HepG2 (cell line): ENCODE data around the gene PPP4R4. TPM values are rescaled to one million over a fixed set of nuclear protein-coding genes. Genes with fewer than 3 reads are reported as not detected.

Experiments
- BORCS8-MEF2B ChIP-seq: sonication (generic); formaldehyde crosslinking; IDR thresholded peaks from 2 replicates; pipeline ENCODE4 v1.8.0; 2022; ENCODE audit warnings: mild to moderate bottlenecking, missing genetic modification reagents
- CEBPB ChIP-seq: IDR thresholded peaks from 2 replicates; pipeline ENCODE4 v1.6.1; 2011; ENCODE audit warnings: low read depth, low read length, improper control_type of control experiment, borderline replicate concordance
- CEBPG ChIP-seq: IDR thresholded peaks from 2 replicates; pipeline ENCODE4 v1.6.1; 2016
- DMTF1 ChIP-seq: sonication (generic); formaldehyde crosslinking; IDR thresholded peaks from 2 replicates; pipeline ENCODE4 v1.4.0; 2020; ENCODE audit warnings: mild to moderate bottlenecking, missing genetic modification reagents
- FIP1L1 ChIP-seq: fragments of 200-400 bp; formaldehyde crosslinking; IDR thresholded peaks from 2 replicates; pipeline ENCODE4 v1.6.1; 2018; ENCODE audit warnings: low read depth, mild to moderate bottlenecking, low read length, moderate library complexity, borderline replicate concordance; ENCODE audit not compliant: insufficient read depth
- GZF1 ChIP-seq: sonication (generic); formaldehyde crosslinking; IDR thresholded peaks from 2 replicates; pipeline ENCODE4 v1.5.1; 2020; ENCODE audit warnings: mild to moderate bottlenecking, missing genetic modification reagents
- HOXA3 ChIP-seq: sonication (generic); formaldehyde crosslinking; IDR thresholded peaks from 2 replicates; pipeline ENCODE4 v1.5.0; 2020; ENCODE audit warnings: missing genetic modification reagents
- IKZF4 ChIP-seq: sonication (generic); formaldehyde crosslinking; IDR thresholded peaks from 2 replicates; pipeline ENCODE4 v1.5.1; 2020; ENCODE audit warnings: borderline replicate concordance, mild to moderate bottlenecking, low read depth, missing genetic modification reagents; ENCODE audit errors: not compliant biosample characterization
- IRF1 ChIP-seq: sonication (generic); formaldehyde crosslinking; IDR thresholded peaks from 2 replicates; pipeline ENCODE4 v1.4.0; 2020; ENCODE audit warnings: low read depth, mild to moderate bottlenecking, missing genetic modification reagents
- KDM6A ChIP-seq: IDR thresholded peaks from 2 replicates; pipeline ENCODE4 v1.6.1; 2016; ENCODE audit warnings: low read depth
- NRL ChIP-seq: sonication (generic); formaldehyde crosslinking; IDR thresholded peaks from 2 replicates; pipeline ENCODE4 v1.5.0; 2020; ENCODE audit warnings: missing genetic modification reagents, mild to moderate bottlenecking, moderate library complexity, borderline replicate concordance
- POGZ ChIP-seq: sonication (generic); formaldehyde crosslinking; IDR thresholded peaks from 2 replicates; pipeline ENCODE4 v1.4.0; 2020; ENCODE audit warnings: mild to moderate bottlenecking, missing genetic modification reagents
- TP53 ChIP-seq: sonication (generic); formaldehyde crosslinking; conservative IDR thresholded peaks from 2 replicates; pipeline ENCODE4 v1.4.0; 2020; ENCODE audit warnings: missing genetic modification reagents
- ZBTB38 ChIP-seq: sonication (generic); formaldehyde crosslinking; IDR thresholded peaks from 2 replicates; pipeline ENCODE4 v1.5.1; 2020; ENCODE audit warnings: mild to moderate bottlenecking, missing genetic modification reagents
- ZBTB42 ChIP-seq: sonication (generic); formaldehyde crosslinking; IDR thresholded peaks from 2 replicates; pipeline ENCODE4 v1.5.0; 2020; ENCODE audit warnings: mild to moderate bottlenecking, missing genetic modification reagents
- ZNF136 ChIP-seq: sonication (generic); formaldehyde crosslinking; IDR thresholded peaks from 2 replicates; pipeline ENCODE4 v1.8.1; 2022; ENCODE audit warnings: low read depth, mild to moderate bottlenecking, moderate library complexity, missing genetic modification reagents
- ZNF230 ChIP-seq: sonication (generic); formaldehyde crosslinking; IDR thresholded peaks from 2 replicates; pipeline ENCODE4 v1.4.0; 2020; ENCODE audit warnings: mild to moderate bottlenecking, missing genetic modification reagents
- ZNF580 ChIP-seq: IDR thresholded peaks from 2 replicates; pipeline ENCODE4 v1.6.1; 2016; ENCODE audit warnings: low read depth, borderline replicate concordance
- ZNF724P ChIP-seq: sonication (generic); formaldehyde crosslinking; IDR thresholded peaks from 2 replicates; pipeline ENCODE4 v1.8.0; 2022; ENCODE audit warnings: missing genetic modification reagents, borderline replicate concordance
- ZSCAN25 ChIP-seq: sonication (generic); formaldehyde crosslinking; IDR thresholded peaks from 2 replicates; pipeline ENCODE4 v1.8.0; 2022; ENCODE audit warnings: mild to moderate bottlenecking, missing genetic modification reagents
- polyA plus RNA-seq, 8 experiments: library from polyadenylated mRNA; depleted of rRNA in 3 of 8; stranded (reverse) in 7 of 8; unstranded in 1 of 8; fragments of >200 nt; fragmentation: Illumina TruSeq in 4 of 8; extraction: Trizol in 4 of 8; gene quantifications; 2 replicates each; pipeline versions ENCODE4 v1.2.1 to v1.2.3, GENCODE V29; 2011 to 2016; ENCODE audit warnings: low read depth in 4 of 8, missing spikeins in 1 of 8, mixed read lengths in 1 of 8; ENCODE audit not compliant: insufficient read depth in 1 of 8
- total RNA-seq, 5 experiments: library from RNA; depleted of rRNA; stranded (reverse); fragments of >200 nt; fragmentation: Illumina TruSeq; extraction: Trizol; gene quantifications; 2 replicates each; pipeline ENCODE4 v1.2.3, GENCODE V29; 2016; ENCODE audit warnings: low read depth in 1 of 5
- TF ChIP-seq, protein P1 (sequence below): sonication (generic); formaldehyde crosslinking; IDR thresholded peaks from 2 replicates; pipeline ENCODE4 v1.4.0; 2020; ENCODE audit warnings: missing genetic modification reagents, mild to moderate bottlenecking, borderline replicate concordance
- TF ChIP-seq, protein P2 (sequence below): sonication (generic); formaldehyde crosslinking; IDR thresholded peaks from 2 replicates; pipeline ENCODE4 v1.5.0; 2020; ENCODE audit warnings: missing genetic modification reagents

Gene PPP4R4
- total and polyA plus RNA-seq, 2 of the 13 experiments (the other 11 are each of a cell fraction or from before 2014, with no cell fraction given): 9.5 to 19.8 TPM

GRCh38 chr14:94322648-94323570, 148.8 kb downstream of the PPP4R4 start, which contains the start of gene SERPINA6 (continued):
- peak; percentile 91 for TF ChIP-seq ZNF580 (CRISPR knock-in tag)
- TF ChIP-seq ZNF230 (CRISPR knock-in tag): no peak; the same call in 1 of the 2 replicates
- peak; percentile 49 for TF ChIP-seq CEBPG
- TF ChIP-seq GZF1: no peak
- TF ChIP-seq IKZF4 (CRISPR knock-in tag): no peak
- no peak for TF ChIP-seq FIP1L1
- TF ChIP-seq ZNF136: no peak
- TF ChIP-seq BORCS8-MEF2B (CRISPR knock-in tag): peak; percentile 53; the same call in 1 of the 2 replicates
- TF ChIP-seq NRL (CRISPR knock-in tag): peak; percentile 80; the same call in 1 of the 2 replicates
- TF ChIP-seq, protein P1, sequence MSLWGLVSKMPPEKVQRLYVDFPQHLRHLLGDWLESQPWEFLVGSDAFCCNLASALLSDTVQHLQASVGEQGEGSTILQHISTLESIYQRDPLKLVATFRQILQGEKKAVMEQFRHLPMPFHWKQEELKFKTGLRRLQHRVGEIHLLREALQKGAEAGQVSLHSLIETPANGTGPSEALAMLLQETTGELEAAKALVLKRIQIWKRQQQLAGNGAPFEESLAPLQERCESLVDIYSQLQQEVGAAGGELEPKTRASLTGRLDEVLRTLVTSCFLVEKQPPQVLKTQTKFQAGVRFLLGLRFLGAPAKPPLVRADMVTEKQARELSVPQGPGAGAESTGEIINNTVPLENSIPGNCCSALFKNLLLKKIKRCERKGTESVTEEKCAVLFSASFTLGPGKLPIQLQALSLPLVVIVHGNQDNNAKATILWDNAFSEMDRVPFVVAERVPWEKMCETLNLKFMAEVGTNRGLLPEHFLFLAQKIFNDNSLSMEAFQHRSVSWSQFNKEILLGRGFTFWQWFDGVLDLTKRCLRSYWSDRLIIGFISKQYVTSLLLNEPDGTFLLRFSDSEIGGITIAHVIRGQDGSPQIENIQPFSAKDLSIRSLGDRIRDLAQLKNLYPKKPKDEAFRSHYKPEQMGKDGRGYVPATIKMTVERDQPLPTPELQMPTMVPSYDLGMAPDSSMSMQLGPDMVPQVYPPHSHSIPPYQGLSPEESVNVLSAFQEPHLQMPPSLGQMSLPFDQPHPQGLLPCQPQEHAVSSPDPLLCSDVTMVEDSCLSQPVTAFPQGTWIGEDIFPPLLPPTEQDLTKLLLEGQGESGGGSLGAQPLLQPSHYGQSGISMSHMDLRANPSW: 0 out of 2 replicates have a peak, but pooled peaks have one; percentile 39
- peak; percentile 71; the same call in 1 of the 2 replicates for TF ChIP-seq HOXA3 (CRISPR knock-in tag)
- TF ChIP-seq ZNF724P (CRISPR knock-in tag): no peak
- TF ChIP-seq ZBTB42: no peak
- TF ChIP-seq, protein P2, sequence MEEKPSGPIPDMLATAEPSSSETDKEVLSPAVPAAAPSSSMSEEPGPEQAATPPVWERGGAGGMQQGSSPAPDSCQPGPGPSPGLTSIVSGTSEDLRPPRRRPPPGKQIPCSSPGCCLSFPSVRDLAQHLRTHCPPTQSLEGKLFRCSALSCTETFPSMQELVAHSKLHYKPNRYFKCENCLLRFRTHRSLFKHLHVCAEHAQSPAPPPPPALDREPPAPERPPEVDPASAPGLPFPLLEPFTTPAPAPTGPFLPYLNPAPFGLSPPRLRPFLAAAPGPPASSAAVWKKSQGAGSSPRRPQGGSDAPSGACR (CRISPR knock-in tag): peak; percentile 59; the same call in 1 of the 2 replicates
- TF ChIP-seq POGZ (CRISPR knock-in tag): peak; percentile 68
- peak; percentile 52; the same call in 1 of the 2 replicates for TF ChIP-seq KDM6A (CRISPR knock-in tag)
- peak; percentile 89; the same call in 1 of the 2 replicates for TF ChIP-seq ZSCAN25 (CRISPR knock-in tag)
- TF ChIP-seq IRF1 (CRISPR knock-in tag): no peak
- TF ChIP-seq CEBPB: peak; percentile 67; the same call in 1 of the 2 replicates
- 0 out of 2 replicates have a peak, but pooled peaks have one; percentile 27 for TF ChIP-seq ZBTB38
- no peak for TF ChIP-seq DMTF1 (CRISPR knock-in tag)
- TF ChIP-seq TP53 (CRISPR knock-in tag): no peak
